Retina (tissue), 1 donor: ENCODE results near the gene ADAMTS8.
A peak's percentile ranks its signal among the peaks of the same experiment; 100 is the strongest.
"Not testable (repeated sequence)": the region's sequence is repeated elsewhere in the genome, so short reads cannot be mapped to it uniquely, and the experiment has no call there.

Experiments
- DNase-seq: peaks from one replicate; pipeline ENCODE4 v3.0.0-alpha.2; 2016

The ADAMTS8 gene

DNA sequence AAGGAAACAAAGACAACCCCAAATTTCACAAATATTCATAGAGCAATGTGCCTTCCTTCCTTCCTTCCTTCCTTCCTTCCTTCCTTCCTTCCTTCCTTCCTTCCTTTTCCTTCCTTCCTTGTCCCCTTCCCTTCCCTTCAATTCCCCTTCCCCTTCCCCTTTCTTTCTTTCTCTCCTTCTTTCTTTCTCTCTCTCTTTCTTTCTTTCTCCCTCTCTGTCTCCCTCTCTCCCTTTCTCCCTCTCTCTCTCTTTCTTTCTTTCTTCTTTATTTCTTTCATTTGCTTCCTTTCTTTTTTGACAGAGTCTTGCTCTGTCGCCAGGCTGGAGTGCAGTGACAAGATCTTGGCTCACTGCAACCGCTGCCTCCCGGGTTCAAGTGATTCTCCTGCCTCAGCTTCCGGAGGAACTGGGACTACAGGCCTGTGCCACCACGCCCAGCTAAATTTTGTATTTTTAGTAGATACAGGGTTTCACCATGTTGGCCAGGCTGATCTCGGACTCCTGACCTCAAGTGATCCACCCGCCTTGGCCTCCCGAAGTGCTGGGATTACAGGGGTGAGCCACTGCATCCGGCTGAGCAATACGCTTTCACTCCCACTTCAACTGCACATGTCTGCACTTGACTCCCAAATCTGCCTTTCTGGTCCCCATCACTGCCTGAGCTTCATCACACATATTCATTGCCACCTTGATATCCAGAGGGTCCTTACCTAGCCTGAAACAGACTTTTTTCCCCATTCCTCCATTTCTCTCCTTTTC is 10.2 kb upstream of the ADAMTS8 start:
- DNase-seq: not testable (repeated sequence)

- DNase-seq: no peak
These were observed 9.4 kb upstream of the ADAMTS8 start for GRCh38 chr11:130437848-130438247.

- no peak for DNase-seq
These were observed 7.8 kb upstream of the ADAMTS8 start for GRCh38 chr11:130436171-130436570.

- no peak for DNase-seq
These were observed 7.3 kb upstream of the ADAMTS8 start for GRCh38 chr11:130435671-130436070.

DNA sequence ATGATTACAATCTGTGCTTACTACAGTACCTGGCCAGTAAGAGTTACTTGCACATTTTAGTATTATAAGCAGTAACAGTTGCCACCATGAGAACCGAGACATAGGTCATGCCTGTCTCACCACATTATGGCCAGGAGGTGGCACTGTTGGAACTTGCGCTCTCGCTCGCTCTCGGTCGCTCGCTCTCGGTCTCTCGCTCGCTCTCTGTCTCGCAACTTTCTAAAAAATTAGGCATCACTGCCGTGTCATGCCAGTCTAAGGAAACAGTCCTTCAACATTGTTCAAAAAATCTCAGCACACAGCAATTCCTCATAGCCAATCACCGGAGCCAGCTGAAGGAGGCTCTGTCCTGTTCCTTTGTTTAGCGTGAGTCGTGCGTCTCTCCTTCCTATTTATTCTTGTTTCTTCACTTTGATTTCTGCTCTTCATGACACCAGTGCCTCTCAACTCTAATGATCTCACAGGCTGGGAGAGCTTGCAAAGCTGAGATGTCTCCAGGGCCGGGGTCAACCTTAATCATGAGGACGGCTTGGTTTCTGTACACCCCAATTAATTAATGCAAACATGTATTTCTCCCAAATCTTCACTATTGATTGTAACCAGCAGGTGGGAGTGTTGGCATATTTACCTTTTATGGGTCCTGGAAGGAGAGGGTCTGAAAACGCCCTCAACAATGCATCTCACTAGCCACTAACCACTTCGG is 6.3 kb upstream of the ADAMTS8 start:
- peak; percentile 92 for DNase-seq

DNA sequence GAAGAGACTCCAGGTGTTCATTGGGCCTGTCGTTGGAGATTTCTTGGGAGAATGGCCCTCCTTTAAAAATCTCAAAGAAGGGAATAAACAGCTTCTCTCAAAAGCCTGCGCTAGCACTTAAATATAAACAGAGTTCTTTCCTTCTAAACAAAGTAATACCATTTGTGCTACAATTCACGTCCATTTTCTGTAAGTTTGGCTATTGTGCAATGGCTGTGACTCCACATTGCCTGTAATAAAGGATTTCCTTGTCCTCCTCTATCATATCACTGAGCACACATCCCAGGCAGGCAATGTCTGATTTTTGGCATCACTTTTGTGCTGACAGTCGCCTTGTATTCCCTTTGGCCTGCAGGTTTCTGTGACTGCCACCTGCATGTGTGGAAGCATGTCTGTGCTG is 4.9 kb upstream of the ADAMTS8 start:
- DNase-seq: no peak

DNA sequence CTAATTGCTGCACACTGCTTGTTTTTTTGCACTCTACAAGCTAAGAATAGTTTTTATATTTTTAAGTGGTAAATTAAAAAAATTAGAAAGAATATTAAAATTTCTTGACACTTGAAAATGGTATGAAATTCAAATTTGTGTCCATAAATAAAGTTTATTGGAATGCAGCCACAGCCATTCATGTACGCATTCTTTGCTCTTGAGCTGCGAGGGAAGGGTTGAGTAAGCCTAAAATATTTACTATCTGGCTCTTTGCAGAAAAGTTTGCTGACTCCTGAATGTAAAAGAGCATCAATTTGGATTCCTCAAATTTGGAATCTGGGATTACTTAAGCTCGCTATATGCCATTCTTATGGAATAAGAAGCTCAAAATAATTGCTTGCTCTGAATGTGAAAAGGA is 3.4 kb upstream of the ADAMTS8 start:
- DNase-seq: no peak

- peak; percentile 39 for DNase-seq
These were observed 2.9 kb upstream of the ADAMTS8 start for GRCh38 chr11:130431331-130431773.

DNA sequence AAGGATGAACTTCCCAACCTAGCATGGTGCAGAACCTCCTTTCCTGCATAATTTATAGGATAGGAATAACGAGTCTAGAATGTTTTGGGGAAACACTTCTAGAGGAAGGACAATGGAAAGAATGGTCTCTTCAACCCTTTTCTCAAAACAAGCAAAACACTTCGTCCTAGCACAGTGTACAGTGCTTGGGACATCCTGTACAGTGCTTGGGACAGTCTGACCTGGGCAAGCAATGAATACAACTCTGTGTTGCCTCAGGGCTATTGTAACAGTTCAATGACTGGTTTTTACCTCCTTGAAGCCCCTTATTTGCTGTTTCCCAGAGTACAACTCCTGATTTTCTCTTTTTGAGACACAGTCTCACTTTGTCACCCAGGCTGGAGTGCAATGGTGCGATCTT is 1.6 kb upstream of the ADAMTS8 start:
- no peak for DNase-seq

GRCh38 chr11:130429120-130429681 is 792 bp upstream of the ADAMTS8 start:
- no peak for DNase-seq

GRCh38 chr11:130427581-130428315 is 661 bp downstream of the ADAMTS8 start:
- peak; percentile 82 for DNase-seq

- DNase-seq: peak; percentile 34
These were observed 1.5 kb downstream of the ADAMTS8 start for GRCh38 chr11:130426837-130427341.

GRCh38 chr11:130426223-130426836 is 2.1 kb downstream of the ADAMTS8 start:
- no peak for DNase-seq

GRCh38 chr11:130425156-130425555 is 3.3 kb downstream of the ADAMTS8 start:
- no peak for DNase-seq

- no peak for DNase-seq
These were observed 3.7 kb downstream of the ADAMTS8 start for GRCh38 chr11:130424613-130425140.

DNA sequence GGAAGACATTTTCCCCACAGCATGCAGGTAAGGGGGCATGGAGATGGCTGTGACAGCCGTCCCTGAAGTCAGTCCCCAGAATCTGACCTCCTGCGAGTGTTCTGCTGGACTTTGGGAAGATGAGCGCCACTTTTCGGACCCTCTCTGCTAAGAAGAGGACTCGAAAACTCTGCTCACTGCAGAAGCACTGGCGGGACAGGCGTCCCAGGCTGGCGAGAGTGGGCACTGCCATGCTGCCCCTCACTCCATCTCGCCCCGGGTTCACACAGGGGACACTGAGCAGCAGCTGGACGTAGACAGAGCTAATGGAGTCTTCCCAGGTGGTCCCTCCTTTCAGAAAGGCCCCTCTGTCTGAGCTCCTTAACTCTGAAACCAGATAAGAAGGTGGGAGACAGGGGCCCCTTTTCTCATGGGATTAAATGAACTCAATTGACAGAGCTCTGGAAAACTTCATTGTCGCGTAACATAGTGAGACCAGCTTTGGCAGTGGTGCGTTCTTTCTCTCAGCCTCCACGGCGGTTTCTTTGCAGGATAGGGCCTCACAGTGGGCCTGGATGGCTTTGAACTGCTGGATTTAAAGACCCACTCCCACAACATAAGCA is 4.8 kb downstream of the ADAMTS8 start:
- DNase-seq: peak; percentile 55

GRCh38 chr11:130422251-130422995 is 6.0 kb downstream of the ADAMTS8 start:
- peak; percentile 36 for DNase-seq

DNA sequence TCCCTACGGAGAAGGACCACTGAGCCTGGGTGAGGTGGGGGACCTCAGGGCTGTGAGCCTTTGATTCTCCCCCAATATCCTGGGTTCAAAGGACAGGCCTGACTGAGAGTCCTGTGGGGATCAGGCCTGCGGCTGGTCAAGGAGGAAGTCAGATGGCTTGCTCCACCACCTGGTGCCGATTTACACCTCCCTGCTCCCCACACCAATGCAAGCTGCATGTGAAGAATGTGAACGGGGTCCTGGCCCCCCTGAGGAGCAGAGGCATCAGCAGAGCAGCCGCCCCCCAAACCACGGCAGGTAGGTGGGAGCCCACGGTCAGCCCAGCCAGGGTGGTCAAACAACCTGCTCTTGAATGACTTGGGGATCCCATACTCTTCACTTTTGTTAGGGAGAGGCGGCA is 6.7 kb downstream of the ADAMTS8 start:
- DNase-seq: no peak

DNA sequence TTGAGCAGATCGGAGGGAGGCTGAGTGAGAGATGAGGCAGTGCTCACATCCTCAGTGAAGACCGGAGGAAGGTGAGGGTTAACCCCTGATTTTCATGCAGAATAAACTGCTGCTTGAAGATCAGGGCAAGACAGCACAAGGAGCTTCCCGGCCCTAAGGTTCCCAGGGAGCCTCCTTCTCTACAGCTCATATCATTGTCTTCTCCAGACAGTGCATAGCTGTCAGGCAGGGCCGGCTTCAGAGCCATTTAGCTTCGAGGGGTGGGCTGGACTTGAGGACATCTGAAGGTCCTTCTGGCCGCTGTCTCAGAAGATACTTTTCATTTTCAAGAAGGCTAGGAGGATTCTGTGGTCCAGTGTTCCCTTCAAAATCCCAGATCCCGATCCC is 7.2 kb downstream of the ADAMTS8 start:
- DNase-seq: no peak

DNA sequence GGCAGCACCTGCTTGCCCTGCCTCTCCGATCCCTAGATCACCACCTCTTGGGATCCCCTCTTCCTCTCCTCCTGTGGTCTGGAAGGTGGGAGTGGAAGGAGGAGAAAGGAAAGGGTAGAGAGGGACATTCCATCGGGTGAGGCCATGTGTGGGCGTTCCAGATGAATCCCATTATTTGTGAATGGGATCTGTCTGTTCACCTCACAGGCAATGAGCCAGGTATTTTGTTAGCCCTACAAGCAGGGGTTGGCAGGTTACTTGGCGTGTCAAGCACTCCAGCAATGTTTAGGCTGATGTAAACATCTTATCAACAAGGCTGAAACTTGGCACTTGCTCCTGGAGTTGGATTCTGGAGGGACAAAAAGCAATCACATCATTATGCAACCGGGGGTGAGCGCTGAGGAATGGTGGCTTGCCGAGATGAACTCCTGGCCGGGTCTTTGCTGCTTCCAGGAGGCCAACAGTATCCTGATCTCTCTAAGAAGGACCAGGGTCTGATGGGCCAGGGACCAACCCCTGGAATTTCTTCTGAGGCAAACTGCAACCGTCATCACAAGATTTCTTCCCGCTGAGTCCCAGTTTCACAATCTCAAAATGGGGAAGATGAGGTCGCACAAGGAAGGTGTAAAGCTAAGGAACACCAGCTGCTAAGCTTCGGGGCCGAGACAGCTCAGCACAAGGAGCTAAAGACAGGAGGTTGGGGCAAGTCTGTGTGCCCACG is 7.8 kb downstream of the ADAMTS8 start:
- no peak for DNase-seq

GRCh38 chr11:130418756-130419155 is 9.7 kb downstream of the ADAMTS8 start:
- no peak for DNase-seq
